Sigmoid colon (tissue), 7 donors: Measurements from ENCODE around the gene THOC1. TPM values are rescaled to one million over a fixed set of nuclear protein-coding genes. Genes with fewer than 3 reads are reported as not detected.

Experiments used
- DNase-seq: peaks from one replicate; pipeline ENCODE4 v3.0.0-alpha.2; 2019
- H3K27ac ChIP-seq, 4 donors: fragments of 200-600 bp; sonication (generic); one replicate each; pipeline ENCODE4 v1.5.1; 2016 to 2019; ENCODE audit warnings: mild to moderate bottlenecking in 1 of 4
- H3K27me3 ChIP-seq, 3 donors: fragments of 200-600 bp; sonication (generic); one replicate each; pipeline ENCODE4 v1.5.1; 2019; ENCODE audit warnings: mild to moderate bottlenecking in 1 of 3
- H3K36me3 ChIP-seq, 4 donors: fragments of 200-600 bp; sonication (generic); one replicate each; pipeline ENCODE4 v1.5.1; 2016 to 2019
- H3K4me1 ChIP-seq, 4 donors: fragments of 200-600 bp; sonication (generic); one replicate each; pipeline ENCODE4 v1.5.1; 2017 to 2019
- H3K4me3 ChIP-seq, 4 donors: fragments of 200-600 bp; sonication (generic); one replicate each; pipeline ENCODE4 v1.5.1; 2017 to 2019; ENCODE audit warnings: mild to moderate bottlenecking in 2 of 4, moderate library complexity in 1 of 4
- H3K9me3 ChIP-seq, 4 donors: fragments of 200-600 bp in 3 of 4; sonication (generic) in 3 of 4; one replicate each; pipeline versions ENCODE4 v1.5.1 to v1.6.1; 2013 to 2019
- CTCF ChIP-seq, 4 experiments: fragments of 450-650 bp in 3 of 4; fragments of 200-600 bp in 1 of 4; IDR thresholded peaks; one replicate each; pipeline ENCODE4 v1.5.1; 2016 to 2019; ENCODE audit warnings: antibody characterized with exemption in 4 of 4, mild to moderate bottlenecking in 3 of 4, moderate library complexity in 2 of 4
- EP300 ChIP-seq, 4 donors: sonication (generic); formaldehyde crosslinking; IDR thresholded peaks; one replicate each; pipeline ENCODE4 v1.6.1; 2017; ENCODE audit warnings: antibody characterized with exemption in 4 of 4
- POLR2A ChIP-seq, 2 donors: fragments of 450-650 bp; IDR thresholded peaks; one replicate each; pipeline ENCODE4 v1.6.1; 2016; ENCODE audit warnings: antibody characterized with exemption in 2 of 2, mild to moderate bottlenecking in 2 of 2, moderate library complexity in 2 of 2
- POLR2AphosphoS5 ChIP-seq, 4 donors: sonication (generic); formaldehyde crosslinking; IDR thresholded peaks; one replicate each; pipeline ENCODE4 v1.6.1; 2017; ENCODE audit warnings: antibody characterized with exemption in 4 of 4
- WGBS, 2 donors: extraction: QIAGEN DNeasy Blood & Tissue Kit; methylation state at CpG; one replicate each; pipeline ENCODE4 v1.1.7; 2013; 5-methylcytosine and 5-hydroxymethylcytosine counted together
- intact Hi-C: fragments of 100-400 bp; cut with DNase I; formaldehyde crosslinking; loops from one replicate; pipeline ENCODE4 v1.15.1; 2023
- polyA plus RNA-seq, 3 donors: library from polyadenylated mRNA; stranded (reverse); fragments of 200-250 nt; gene quantifications; one replicate each; pipeline ENCODE4 v1.2.3, GENCODE V29; 2013
- total RNA-seq, 4 donors: library from RNA; depleted of rRNA; stranded (reverse); fragments of >200 nt; gene quantifications; one replicate each; pipeline ENCODE4 v1.1.0, GENCODE V29; 2016
- donor health status: healthy with polysubstance abuse.
- donor health status: Bipolar disorder and iron deficiency.
- donor health status: healthy.

The THOC1 gene
- total and polyA plus RNA-seq, 7 donors: 7.2 to 71.2 (median 40.8) TPM

- peaks cover 0 to 11% (median 9%) of the 10 kb centered on the region in 4 donors for H3K4me1 ChIP-seq
- H3K9me3 ChIP-seq: peaks cover 0 to 3% (median 0%) of the 10 kb centered on the region in 4 donors
- H3K27me3 ChIP-seq: no peaks in the 10 kb centered on the region
- H3K4me3 ChIP-seq: no peak overlapping the region
- TF ChIP-seq EP300 (IDR thresholded peaks at IDR 0.05) (no peak), POLR2AphosphoS5 (IDR thresholded peaks at IDR 0.05) (no peak), POLR2A (IDR thresholded peaks at IDR 0.05) (no peak), CTCF (IDR thresholded peaks at IDR 0.05) (no peak)
- WGBS, 2 donors: 92 to 98% methylated on average over 3 of the region's 3 CpGs
- intact Hi-C loops: no loop called here
- no peak overlapping the region for H3K27ac ChIP-seq
- DNase-seq: no peak
- H3K36me3 ChIP-seq: no peaks in the 10 kb centered on the region
Measured at GRCh38 chr18:273525-273924, 5.7 kb upstream of the THOC1 start.

DNA sequence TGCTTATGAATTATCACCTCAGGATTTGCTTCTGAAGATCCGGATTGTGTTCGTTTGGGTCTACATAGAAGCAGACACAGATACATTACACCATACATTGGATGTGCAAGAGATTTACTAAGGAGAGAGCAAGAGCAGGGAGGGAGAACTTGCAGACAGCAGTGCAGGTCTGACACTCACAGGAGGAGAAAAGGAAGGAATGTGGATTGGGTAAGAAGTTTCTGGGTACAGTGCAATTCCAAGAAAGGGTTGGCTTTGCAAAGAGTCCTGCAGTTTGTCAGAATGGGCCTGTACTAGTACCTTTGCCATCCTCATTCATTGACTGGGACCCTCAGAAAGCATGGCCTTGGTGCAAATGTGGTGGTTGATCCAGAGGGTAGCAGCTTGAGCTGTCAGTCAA is 4.8 kb upstream of the THOC1 start:
- WGBS, 2 donors: 94 to 97% methylated on average over 2 of the region's 2 CpGs
- intact Hi-C loops: no loop called here
- TF ChIP-seq POLR2A (IDR thresholded peaks at IDR 0.05): no peak
- no peak for TF ChIP-seq CTCF (IDR thresholded peaks at IDR 0.05)
- TF ChIP-seq EP300 (IDR thresholded peaks at IDR 0.05): no peak
- no peak for TF ChIP-seq POLR2AphosphoS5 (IDR thresholded peaks at IDR 0.05)

GRCh38 chr18:269480-270095 is 1.7 kb upstream of the THOC1 start:
- no peak overlapping the region for H3K27ac ChIP-seq
- DNase-seq: no peak
- no peak overlapping the region for H3K4me3 ChIP-seq
- no peaks in the 10 kb centered on the region for H3K27me3 ChIP-seq
- no peak for TF ChIP-seq POLR2A (IDR thresholded peaks at IDR 0.05)
- no peak for TF ChIP-seq POLR2AphosphoS5 (IDR thresholded peaks at IDR 0.05)
- TF ChIP-seq CTCF (IDR thresholded peaks at IDR 0.05): no peak
- no peak for TF ChIP-seq EP300 (IDR thresholded peaks at IDR 0.05)
- H3K9me3 ChIP-seq: no peaks in the 10 kb centered on the region
- 76 to 82% methylated on average over 6 of the region's 6 CpGs for WGBS, 2 donors
- peaks cover 0 to 26% (median 16%) of the 10 kb centered on the region in 4 donors for H3K4me1 ChIP-seq
- intact Hi-C loops: loop anchor here (10.0 kb wide), 2 partner anchors 445 to 545 kb away; partner anchors contain the start of genes ENOSF1 and YES1
- peaks cover 0 to 7% (median under 1%) of the 10 kb centered on the region in 4 donors for H3K36me3 ChIP-seq

More for the DNA sequence above, 4.8 kb upstream of the THOC1 start:
- H3K36me3 ChIP-seq: no peaks in the 10 kb centered on the region
- H3K4me1 ChIP-seq: peaks cover 0 to 11% (median 9%) of the 10 kb centered on the region in 4 donors
- no peaks in the 10 kb centered on the region for H3K27me3 ChIP-seq
- no peak for DNase-seq
- no peak overlapping the region for H3K4me3 ChIP-seq
- no peaks in the 10 kb centered on the region for H3K9me3 ChIP-seq
- H3K27ac ChIP-seq: no peak overlapping the region

- H3K36me3 ChIP-seq: peaks cover 0 to 29% (median 6%) of the 10 kb centered on the region in 4 donors
- H3K4me1 ChIP-seq: peaks cover 0 to 26% (median 16%) of the 10 kb centered on the region in 4 donors
- no peak for DNase-seq
- H3K27me3 ChIP-seq: no peaks in the 10 kb centered on the region
- intact Hi-C loops: loop anchor here (10.0 kb wide), 2 partner anchors 447 to 547 kb away; partner anchors contain the start of genes ENOSF1 and YES1
- peak overlapping the region; percentile 73 to 91 (median 75) for H3K4me3 ChIP-seq
- no peak for TF ChIP-seq EP300 (IDR thresholded peaks at IDR 0.05)
- H3K9me3 ChIP-seq: no peaks in the 10 kb centered on the region
- H3K27ac ChIP-seq: peak overlapping the region; percentile 82 to 87 (median 85)
- WGBS, 2 donors: 0 to 1% methylated on average over 9 of the region's 9 CpGs
Measured at GRCh38 chr18:267380-267687, 513 bp downstream of the THOC1 start.

DNA sequence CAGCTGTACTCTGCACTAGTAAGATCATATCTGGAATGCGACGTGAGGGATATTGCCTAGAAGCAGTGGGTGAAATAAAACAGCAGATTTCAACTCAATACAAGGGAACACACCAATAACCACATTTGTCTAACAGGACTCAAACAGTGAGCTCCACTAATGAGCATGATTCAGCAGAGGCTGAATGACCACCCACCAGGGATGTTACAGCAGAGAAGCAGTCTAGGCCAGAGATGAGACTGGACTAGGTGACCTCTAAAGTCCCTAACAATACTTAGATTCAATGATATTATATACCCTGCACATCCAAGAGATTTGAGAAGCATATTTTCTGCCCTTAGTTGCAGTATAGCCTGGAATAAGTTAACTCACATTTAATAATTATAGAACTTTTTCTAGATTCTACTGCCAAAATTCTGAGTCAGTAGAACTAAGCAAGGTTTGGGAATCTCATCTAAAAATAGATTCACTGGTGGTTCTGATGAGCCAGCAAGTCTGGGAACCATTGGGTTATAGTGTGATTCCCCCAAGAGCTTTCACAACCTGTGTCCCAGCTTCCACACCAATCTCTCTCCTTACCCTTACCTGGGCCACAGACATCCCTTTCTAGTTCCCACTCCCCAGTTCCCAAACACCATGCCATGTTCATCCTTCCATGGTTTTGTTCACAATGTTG is 6.3 kb downstream of the THOC1 start:
- H3K4me3 ChIP-seq: no peak overlapping the region
- no peaks in the 10 kb centered on the region for H3K9me3 ChIP-seq
- 98 to 100% methylated on average over 2 of the region's 2 CpGs for WGBS, 2 donors
- DNase-seq: no peak
- TF ChIP-seq POLR2A (IDR thresholded peaks at IDR 0.05) (no peak), CTCF (IDR thresholded peaks at IDR 0.05) (no peak), EP300 (IDR thresholded peaks at IDR 0.05) (no peak), POLR2AphosphoS5 (IDR thresholded peaks at IDR 0.05) (no peak)
- H3K4me1 ChIP-seq: peaks cover 0 to 7% (median 2%) of the 10 kb centered on the region in 4 donors
- peaks cover 12 to 87% (median 18%) of the 10 kb centered on the region in 4 donors for H3K36me3 ChIP-seq
- no peak overlapping the region for H3K27ac ChIP-seq
- intact Hi-C loops: loop anchor here (10.0 kb wide), 2 partner anchors 453 to 553 kb away; partner anchors contain the start of genes ENOSF1 and YES1
- no peaks in the 10 kb centered on the region for H3K27me3 ChIP-seq
